HG03097 (cell line): ENCODE measurements around the gene SSBP4.

ENCODE experiments used
- ATAC-seq: cut with Tn5 transposase; IDR thresholded peaks from one replicate; pipeline ENCODE4 v1.9.1; 2021; ENCODE audit not compliant: unreplicated experiment, low FRiP score

Gene SSBP4

GRCh38 chr19:18431351-18432197, 12.4 kb downstream of the SSBP4 start:
- ATAC-seq, result no peak

DNA sequence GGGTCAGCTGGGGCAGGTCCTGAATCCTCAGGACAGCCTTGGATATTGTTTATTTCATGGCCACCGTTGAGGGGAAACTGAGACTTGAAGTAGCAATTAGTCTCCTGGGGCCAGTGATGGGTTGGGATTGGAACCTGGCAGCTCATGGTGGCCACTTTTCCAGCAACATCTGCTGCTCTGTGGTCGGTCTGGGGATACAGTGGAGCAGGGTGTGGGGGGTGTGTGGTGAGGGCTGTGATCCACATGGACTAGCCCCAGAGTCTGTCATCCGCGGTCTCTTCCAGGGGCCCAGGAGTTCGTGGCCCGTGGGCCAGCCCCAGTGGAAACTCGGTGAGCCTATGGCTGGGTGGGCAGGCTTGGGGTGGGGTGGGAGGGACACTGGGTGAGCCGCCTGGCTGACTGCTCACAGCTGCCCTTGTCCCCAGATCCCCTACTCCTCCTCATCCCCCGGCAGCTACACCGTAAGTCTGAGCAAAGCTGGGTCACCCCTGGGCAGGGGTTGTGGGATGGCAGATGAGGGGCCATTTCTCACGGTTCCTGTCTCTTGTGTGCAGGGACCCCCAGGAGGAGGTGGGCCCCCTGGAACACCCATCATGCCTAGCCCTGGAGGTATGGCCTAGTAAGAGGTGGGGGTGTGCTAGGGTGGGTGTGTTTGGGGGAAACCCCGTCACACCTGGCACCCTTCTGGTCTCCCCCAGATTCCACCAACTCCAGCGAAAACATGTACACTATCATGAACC, 13.2 kb downstream of the SSBP4 start:
- ATAC-seq, result no peak

- no peak for ATAC-seq
Observed at GRCh38 chr19:18433015-18433691, 14.0 kb downstream of the SSBP4 start.

DNA sequence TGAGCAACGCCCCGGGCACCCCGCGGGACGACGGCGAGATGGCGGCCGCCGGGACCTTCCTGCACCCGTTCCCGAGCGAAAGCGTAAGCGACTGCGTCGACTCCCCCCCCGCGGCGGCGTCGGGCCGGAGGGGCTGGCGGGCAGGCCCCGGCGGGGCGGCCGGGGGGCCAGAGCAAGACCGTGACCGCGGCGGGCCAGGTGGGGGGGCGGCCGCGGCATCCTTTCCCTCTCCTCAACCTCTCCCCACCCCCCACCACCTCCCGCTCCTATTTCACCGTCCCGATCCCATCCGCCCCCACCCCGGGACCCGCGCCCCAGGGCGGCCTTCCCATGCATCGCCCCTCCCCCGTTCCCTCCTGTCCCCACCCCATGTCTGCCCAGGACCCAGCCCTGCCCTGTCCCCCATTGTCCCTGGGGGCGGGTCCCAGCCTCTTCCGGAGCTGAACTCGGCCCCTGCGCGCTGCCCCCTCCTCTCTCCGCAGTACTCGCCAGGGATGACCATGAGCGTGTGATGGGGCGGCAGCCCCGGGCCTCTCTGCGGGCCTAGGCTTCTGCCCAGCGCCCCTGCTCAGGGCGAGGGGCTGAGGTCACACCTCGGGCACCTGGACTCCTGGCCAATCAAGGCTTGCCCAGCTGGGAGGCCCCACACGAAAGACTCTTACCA, 14.7 kb downstream of the SSBP4 start:
- no peak for ATAC-seq

DNA sequence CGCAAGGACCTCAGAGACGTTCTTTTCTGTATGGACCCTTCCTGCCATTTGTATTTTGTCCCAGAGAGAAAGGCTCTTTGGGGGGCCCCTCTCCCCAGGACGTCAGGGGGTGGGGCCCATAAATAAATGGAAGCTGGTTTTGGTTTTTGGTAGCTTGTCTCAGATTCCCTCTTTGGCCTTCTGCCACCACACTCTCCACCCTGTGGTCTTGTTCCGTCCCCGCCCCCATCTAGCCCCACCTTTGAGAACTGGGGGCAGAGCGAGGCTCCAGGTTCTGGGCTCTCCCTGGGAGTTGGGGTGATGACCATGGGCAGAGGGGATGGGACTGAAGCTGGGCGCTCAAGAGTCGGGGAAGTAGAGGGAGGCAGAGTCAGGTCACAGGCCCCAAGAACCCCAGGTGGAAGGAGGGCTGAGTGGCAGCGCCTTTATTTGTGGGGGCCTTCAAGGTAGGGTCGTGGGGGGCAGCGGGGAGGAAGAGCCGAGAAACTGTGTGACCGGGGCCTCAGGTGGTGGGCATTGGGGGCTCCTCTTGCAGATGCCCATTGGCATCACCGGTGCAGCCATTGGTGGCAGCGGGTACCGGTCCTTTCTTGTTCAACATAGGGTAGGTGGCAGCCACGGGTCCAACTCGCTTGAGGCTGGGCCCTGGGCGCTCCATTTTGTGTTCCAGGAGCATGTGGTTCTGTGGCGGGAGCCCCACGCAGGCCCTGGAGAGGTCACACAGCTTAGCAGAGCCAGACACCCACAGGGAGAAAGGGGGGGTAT, 15.4 kb downstream of the SSBP4 start:
- ATAC-seq, result no peak

- no peak for ATAC-seq
Observed at GRCh38 chr19:18435178-18435841, 16.1 kb downstream of the SSBP4 start.

DNA sequence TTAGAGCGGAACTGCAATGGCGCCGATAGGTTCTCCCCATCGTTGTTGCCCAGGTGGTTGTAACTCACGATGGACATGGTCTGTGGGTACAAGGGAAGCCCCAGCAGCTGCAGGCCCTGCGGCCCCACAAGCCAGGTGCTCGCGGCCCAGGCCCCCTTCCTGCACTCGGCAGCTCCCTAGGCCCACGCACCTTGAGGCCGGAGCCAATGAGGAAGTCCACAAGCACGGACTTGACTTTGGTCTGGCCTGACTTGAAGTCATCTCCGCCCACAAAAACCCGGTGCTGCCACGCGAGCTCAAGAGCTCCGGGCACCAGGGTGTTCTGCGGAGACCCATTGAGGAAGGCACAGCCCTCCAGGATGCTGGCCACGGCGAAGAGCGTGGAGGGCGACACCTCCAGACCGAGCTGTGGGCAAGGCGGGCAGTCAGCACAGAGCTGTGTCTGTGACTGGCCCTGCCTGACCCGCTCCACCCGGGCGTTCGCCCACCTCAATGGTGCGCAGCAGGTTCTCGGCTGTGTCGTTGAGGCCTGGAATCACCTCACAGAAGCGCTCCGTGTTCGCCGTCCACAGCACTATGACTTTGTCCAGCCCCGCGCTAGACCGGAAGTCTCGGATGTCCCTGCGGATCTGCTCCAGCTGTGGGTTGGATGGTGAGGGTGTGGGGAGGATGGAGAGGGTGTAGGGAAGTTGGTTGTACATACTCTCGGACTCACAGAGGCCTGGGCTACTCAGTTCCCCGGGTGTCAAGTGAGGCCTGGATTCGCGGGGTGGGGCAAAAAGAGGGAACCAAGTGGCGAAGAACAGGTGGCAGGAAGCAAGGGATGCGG, 16.9 kb downstream of the SSBP4 start:
- no peak for ATAC-seq

GRCh38 chr19:18436671-18437490, 17.7 kb downstream of the SSBP4 start:
- peak; percentile 36 for ATAC-seq

- no peak for ATAC-seq
Observed at GRCh38 chr19:18437491-18438330, 18.5 kb downstream of the SSBP4 start, which contains the start of gene ISYNA1. Gene ISYNA1 (minus strand): TSS chr19:18438133. CDS start chr19:18437979, 154 bp downstream.

DNA sequence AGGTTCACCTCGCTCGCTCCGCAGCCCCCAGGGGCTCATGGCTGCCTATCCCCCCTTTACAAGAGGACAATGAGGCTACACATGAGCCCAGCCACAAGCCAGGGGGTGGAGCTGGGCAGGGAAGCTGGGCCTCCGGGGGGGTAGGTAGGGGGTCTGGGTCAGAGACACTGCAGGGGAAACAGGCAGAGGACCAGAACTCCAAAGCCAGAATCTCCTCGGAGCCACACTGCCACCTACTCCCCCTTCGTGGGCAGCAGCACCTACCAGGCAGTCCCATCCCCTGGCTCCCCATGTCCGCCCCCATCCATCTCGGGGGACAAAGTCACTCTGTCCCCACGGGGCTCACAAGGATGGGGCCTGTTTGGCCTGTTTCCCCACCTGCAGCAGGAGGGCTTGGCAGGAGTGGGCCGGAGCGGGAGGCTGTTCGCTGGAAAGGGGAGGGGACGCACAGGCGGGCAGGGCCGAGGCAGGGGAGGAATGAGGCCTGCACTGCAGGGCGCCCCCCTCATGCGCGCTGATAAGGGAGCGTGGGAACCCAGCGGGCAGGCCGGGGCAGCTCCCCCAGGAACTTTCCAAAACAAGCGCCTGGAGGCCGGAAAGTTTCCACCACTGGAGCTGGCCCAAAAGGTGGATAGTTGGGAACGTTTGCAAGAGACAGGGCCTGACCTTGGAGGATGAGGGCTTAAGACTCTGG, 19.3 kb downstream of the SSBP4 start:
- no peak for ATAC-seq

DNA sequence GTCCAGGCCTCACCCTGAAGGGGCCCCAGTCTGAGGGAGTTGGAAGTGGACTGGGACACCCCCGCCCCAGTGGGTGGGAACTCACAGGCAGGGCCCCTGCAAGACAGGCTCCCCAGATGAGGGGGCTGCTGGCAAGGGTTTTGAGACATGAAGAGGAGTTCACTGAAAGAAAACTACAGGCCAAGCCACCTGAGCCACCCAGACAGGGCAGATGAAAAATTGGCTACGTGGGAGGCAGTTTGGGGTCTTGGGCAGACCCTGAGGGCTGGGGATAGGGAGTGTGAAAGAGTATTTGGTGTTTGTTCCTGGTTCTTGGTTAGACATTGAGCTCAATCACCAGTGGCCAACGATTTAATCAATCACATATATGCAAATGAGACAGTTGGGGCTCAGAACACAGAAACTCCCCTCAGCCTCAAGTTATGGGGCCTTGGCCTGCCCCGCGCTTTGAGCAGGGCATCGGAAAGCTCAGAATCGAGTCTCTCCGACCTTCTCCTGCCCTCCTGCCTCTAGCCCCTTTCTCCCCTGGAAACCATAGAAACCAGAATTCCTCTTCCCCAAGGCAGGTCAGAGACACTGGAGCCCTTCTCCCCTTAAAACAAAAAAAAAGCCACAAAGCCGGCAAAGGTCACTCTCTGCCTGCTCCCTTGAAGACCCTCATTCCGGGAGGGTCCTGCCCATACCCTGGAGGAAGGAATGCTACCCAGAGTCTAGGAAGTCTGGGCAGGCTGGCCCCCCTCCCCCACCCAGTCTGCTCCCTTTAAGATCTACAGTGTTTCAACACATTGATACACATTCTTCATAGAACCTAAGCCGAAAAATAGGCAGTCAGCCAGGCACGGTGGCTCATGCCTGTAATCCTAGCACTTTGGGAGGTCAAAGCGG, 20.1 kb downstream of the SSBP4 start:
- no peak for ATAC-seq

DNA sequence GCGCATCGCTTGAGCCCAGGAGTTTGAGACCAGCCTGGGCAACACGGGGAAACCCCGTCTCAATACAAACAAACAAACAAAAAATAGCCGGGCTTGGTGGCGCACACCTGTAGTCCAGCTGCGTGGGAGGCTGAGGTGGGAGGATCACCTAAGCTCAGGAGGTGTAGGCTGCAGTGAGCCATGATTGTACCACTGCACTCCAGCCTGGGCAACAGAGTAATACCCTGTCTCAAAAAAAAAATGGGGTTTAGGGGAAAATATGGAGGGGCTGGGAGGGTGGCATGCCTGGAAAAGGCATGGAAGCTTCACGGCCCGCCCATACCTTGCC, 20.7 kb downstream of the SSBP4 start:
- no peak for ATAC-seq

DNA sequence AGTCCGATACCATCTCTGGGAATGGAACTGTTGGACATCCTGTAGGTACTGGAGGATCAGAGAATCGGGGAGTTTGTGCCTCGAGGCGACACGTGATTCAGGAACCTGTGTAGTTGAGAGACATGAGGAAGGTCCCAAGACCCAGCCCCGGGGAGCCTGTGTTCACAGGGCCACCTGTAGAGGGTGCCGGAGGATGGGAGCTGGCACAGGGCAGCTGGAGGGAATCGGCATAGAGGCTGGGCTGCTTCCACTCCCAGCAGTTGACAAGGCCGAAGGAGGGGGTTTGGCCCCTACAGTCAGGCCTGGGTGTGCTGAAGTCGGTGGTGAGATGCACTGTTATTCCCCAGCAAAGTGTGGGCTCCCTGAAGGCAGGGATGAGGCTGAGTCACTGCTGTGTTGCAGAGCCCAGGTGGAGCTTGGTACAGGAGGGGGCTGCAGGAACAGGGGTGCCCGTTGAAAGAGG, 21.2 kb downstream of the SSBP4 start:
- ATAC-seq, result no peak

DNA sequence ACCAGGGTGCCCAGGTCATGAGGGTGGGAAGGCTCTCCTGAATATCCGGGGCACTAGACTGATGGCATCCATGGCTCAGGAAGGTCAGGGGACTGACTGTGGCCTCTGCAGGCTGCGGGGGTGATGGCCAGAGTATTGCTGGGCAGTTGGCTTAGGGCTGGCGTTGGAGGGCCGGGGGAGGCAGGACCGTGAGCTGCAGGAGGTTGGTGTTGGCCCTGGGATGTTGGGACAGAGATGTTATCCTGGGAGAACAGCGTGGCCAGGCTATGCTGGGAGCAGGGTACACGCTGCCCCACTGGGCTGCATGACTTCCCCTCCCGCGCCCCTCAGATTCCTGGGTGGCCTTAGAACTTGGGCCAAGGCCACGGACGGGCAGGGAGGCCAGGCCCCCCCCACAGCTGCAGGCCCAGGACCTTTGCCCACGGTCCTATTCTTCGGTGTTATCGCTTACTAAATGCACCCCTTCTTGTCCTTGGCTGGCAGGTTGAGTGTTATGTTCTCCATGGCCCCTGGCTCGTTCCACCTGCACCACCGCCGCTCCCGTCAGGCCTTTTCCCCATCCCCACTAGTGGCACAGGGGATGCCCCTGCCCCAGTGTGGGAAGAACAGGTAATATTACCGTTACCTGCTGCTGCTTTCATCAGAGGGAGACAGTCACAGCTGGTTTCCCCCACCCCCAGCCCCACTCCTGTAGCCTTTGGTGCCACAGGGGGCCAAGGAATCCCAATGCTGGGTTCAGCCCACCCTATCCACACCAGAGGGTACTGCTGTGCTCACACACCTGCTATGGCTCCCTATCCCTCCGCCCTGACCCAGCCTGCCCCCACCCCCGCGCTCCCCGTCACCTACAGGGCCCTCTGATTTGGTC, 22.0 kb downstream of the SSBP4 start:
- no peak for ATAC-seq
